HepG2 (cell line): ENCODE data around the gene GDF2. TPM values are rescaled to one million over a fixed set of nuclear protein-coding genes. Genes with fewer than 3 reads are reported as not detected.

Experiments
- ATAC-seq: fragments of 200-7000 bp; cut with Tn5 transposase; 3 replicates; pipeline ENCODE4 v1.9.1; 2020; ENCODE audit warnings: mild to moderate bottlenecking, moderate library complexity
- BruUV-seq: library from RNA; stranded (reverse); fragments of 400-500 nt; replicated peaks from 2 replicates; lab custom pipeline; 2021; lab: Mats Ljungman, UMichigan
- CTCF ChIA-PET: fragments of 300-600 bp; formaldehyde crosslinking; extraction: SDS; loops from one replicate; lab custom pipeline; 2021; ENCODE audit warnings: low total read pairs, inconsistent platforms, low intra/inter-chr PET ratio; lab: Yijun Ruan, JAX
- POLR2A ChIA-PET: fragments of 350-600 bp; sonication (Branson Sonifier 250); formaldehyde crosslinking; loops from one replicate; lab custom pipeline; 2020; ENCODE audit warnings: antibody characterized with exemption, inconsistent platforms; lab: Yijun Ruan, JAX
- DNase-seq: peaks from one replicate; pipeline ENCODE4 v3.0.0-alpha.2; 2015; ENCODE audit warnings: low spot score
- FAIRE-seq: peaks from 3 replicates; lab custom pipeline; 2011; peaks lifted over from hg19 to GRCh38; lab: Jason Lieb, UNC
- H2AFZ ChIP-seq: one replicate; pipeline ENCODE4 v1.6.1; 2011; ENCODE audit warnings: low read length, inconsistent platforms
- H3K27ac ChIP-seq: fragments of 300-600 bp; 3 replicates; pipeline ENCODE4 v1.8.0; 2011; ENCODE audit warnings: mixed run types, mild to moderate bottlenecking, mixed read lengths, low read length, inconsistent platforms; ENCODE audit not compliant: insufficient read depth; ENCODE audit errors: extremely low read length
- H3K27me3 ChIP-seq, 2 experiments: fragments of 200-600 bp in 1 of 2; 2 replicates in 1 of 2; 3 replicates in 1 of 2; pipeline versions ENCODE4 v1.6.0 to v1.8.0; 2011; ENCODE audit warnings: low read length in 2 of 2, mild to moderate bottlenecking in 2 of 2, moderate library complexity in 2 of 2, inconsistent platforms in 1 of 2; ENCODE audit not compliant: insufficient read depth in 2 of 2, control insufficient read depth in 1 of 2
- H3K36me3 ChIP-seq, 2 experiments: fragments of 200-600 bp in 1 of 2; replicated peaks in 1 of 2; 2 replicates in 1 of 2; 3 replicates in 1 of 2; pipeline versions ENCODE4 v1.5.1 to v1.8.0; 2011; ENCODE audit warnings: low read length in 2 of 2, inconsistent platforms in 1 of 2; ENCODE audit not compliant: insufficient read depth in 2 of 2, control insufficient read depth in 1 of 2
- H3K4me1 ChIP-seq: 2 replicates; pipeline ENCODE4 v1.5.1; 2012; ENCODE audit warnings: low read length, inconsistent platforms; ENCODE audit not compliant: insufficient read depth
- H3K4me2 ChIP-seq: 2 replicates; pipeline ENCODE4 v1.6.0; 2011; ENCODE audit warnings: low read depth, low read length, inconsistent platforms
- H3K4me3 ChIP-seq, 3 experiments: fragments of 200-600 bp in 1 of 3; sonication (generic), shearing (Covaris generic) in 1 of 3; replicated peaks in 1 of 3; 2 replicates each; pipeline ENCODE4 v1.5.1; 2011 to 2016; ENCODE audit warnings: low read length in 3 of 3, inconsistent platforms in 2 of 3, low read depth in 2 of 3, mild to moderate bottlenecking in 2 of 3, control low read depth in 1 of 3, mixed read lengths in 1 of 3; ENCODE audit not compliant: insufficient read depth in 1 of 3
- H3K79me2 ChIP-seq: one replicate; pipeline ENCODE4 v1.6.1; 2011; ENCODE audit warnings: low read length, inconsistent platforms; ENCODE audit not compliant: insufficient read depth
- H3K9ac ChIP-seq: 2 replicates; pipeline ENCODE4 v1.6.0; 2011; ENCODE audit warnings: mild to moderate bottlenecking, low read depth, low read length, inconsistent platforms; ENCODE audit not compliant: insufficient read depth
- H3K9me3 ChIP-seq: 2 replicates; pipeline ENCODE4 v1.5.1; 2012; ENCODE audit warnings: mild to moderate bottlenecking, low read length
- H4K20me1 ChIP-seq: 2 replicates; pipeline ENCODE4 v1.6.0; 2011; ENCODE audit warnings: inconsistent platforms, mild to moderate bottlenecking, low read length, moderate library complexity; ENCODE audit not compliant: insufficient read depth
- BRD4 ChIP-seq: sonication (generic); formaldehyde crosslinking; IDR thresholded peaks from 2 replicates; pipeline ENCODE4 v1.4.0; 2020; ENCODE audit warnings: missing genetic modification reagents
- CEBPB ChIP-seq: IDR thresholded peaks from 2 replicates; pipeline ENCODE4 v1.6.1; 2011; ENCODE audit warnings: low read depth, low read length, improper control_type of control experiment, borderline replicate concordance
- FOXC1 ChIP-seq: sonication (generic); formaldehyde crosslinking; IDR thresholded peaks from 2 replicates; pipeline ENCODE4 v1.8.0; 2022; ENCODE audit warnings: mild to moderate bottlenecking, missing genetic modification reagents, borderline replicate concordance
- HDAC2 ChIP-seq: sonication (generic); formaldehyde crosslinking; IDR thresholded peaks from 2 replicates; pipeline ENCODE4 v1.4.0; 2020; ENCODE audit warnings: missing genetic modification reagents
- NFE2 ChIP-seq: sonication (generic); formaldehyde crosslinking; IDR thresholded peaks from 2 replicates; pipeline ENCODE4 v1.4.0; 2020; ENCODE audit warnings: missing genetic modification reagents
- NFE2L2 ChIP-seq: fragments of 150-350 bp; IDR thresholded peaks from 2 replicates; pipeline ENCODE4 v1.6.1; 2014; ENCODE audit warnings: low read length
- REXO4 ChIP-seq: sonication (generic); formaldehyde crosslinking; IDR thresholded peaks from 2 replicates; pipeline ENCODE4 v1.8.0; 2022; ENCODE audit warnings: missing genetic modification reagents, mild to moderate bottlenecking, borderline replicate concordance
- SP2 ChIP-seq: sonication (generic); formaldehyde crosslinking; IDR thresholded peaks from 2 replicates; pipeline ENCODE4 v1.5.1; 2020; ENCODE audit warnings: mild to moderate bottlenecking, missing genetic modification reagents
- SP5 ChIP-seq: IDR thresholded peaks from 2 replicates; pipeline ENCODE4 v1.6.1; 2016; ENCODE audit warnings: low read depth, borderline replicate concordance
- ZFYVE20 ChIP-seq: sonication (generic); formaldehyde crosslinking; IDR thresholded peaks from 2 replicates; pipeline ENCODE4 v1.8.0; 2023; ENCODE audit warnings: low read depth, mild to moderate bottlenecking, moderate library complexity, missing genetic modification reagents, borderline replicate concordance
- ZNF501 ChIP-seq: sonication (generic); formaldehyde crosslinking; IDR thresholded peaks from 2 replicates; pipeline ENCODE4 v1.5.1; 2020; ENCODE audit warnings: mild to moderate bottlenecking, moderate library complexity, missing genetic modification reagents
- ZNF775 ChIP-seq: sonication (generic); formaldehyde crosslinking; IDR thresholded peaks from 2 replicates; pipeline ENCODE4 v1.4.0; 2020; ENCODE audit warnings: missing genetic modification reagents, mild to moderate bottlenecking, moderate library complexity, borderline replicate concordance
- ZNF781 ChIP-seq: sonication (generic); formaldehyde crosslinking; IDR thresholded peaks from 2 replicates; pipeline ENCODE4 v1.5.1; 2020; ENCODE audit warnings: borderline replicate concordance, mild to moderate bottlenecking, missing genetic modification reagents; ENCODE audit errors: not compliant biosample characterization
- WGBS: methylation state at CpG from one replicate; pipeline ENCODE4 v1.1.6; 2017; ENCODE audit warnings: low lambda C conversion rate; 5-methylcytosine and 5-hydroxymethylcytosine counted together
- in situ Hi-C: cut with HindIII; loops from 2 replicates; pipeline ENCODE4 v1.10.0; 2017; ENCODE audit warnings: low pct_unique_long_range_greater_than_20kb; ENCODE audit not compliant: extremely low pct_ligation_motif_present
- intact Hi-C: fragments of 100-400 bp; cut with micrococcal nuclease; formaldehyde crosslinking; loops from one replicate; pipeline ENCODE4 v1.10.0; 2022; ENCODE audit not compliant: unreplicated experiment
- polyA plus RNA-seq, 8 experiments: library from polyadenylated mRNA; depleted of rRNA in 3 of 8; stranded (reverse) in 7 of 8; unstranded in 1 of 8; fragments of >200 nt; fragmentation: Illumina TruSeq in 4 of 8; extraction: Trizol in 4 of 8; gene quantifications; 2 replicates each; pipeline versions ENCODE4 v1.2.1 to v1.2.3, GENCODE V29; 2011 to 2016; ENCODE audit warnings: low read depth in 4 of 8, missing spikeins in 1 of 8, mixed read lengths in 1 of 8; ENCODE audit not compliant: insufficient read depth in 1 of 8
- total RNA-seq, 5 experiments: library from RNA; depleted of rRNA; stranded (reverse); fragments of >200 nt; fragmentation: Illumina TruSeq; extraction: Trizol; gene quantifications; 2 replicates each; pipeline ENCODE4 v1.2.3, GENCODE V29; 2016; ENCODE audit warnings: low read depth in 1 of 5
- TF ChIP-seq, protein P1 (sequence below): sonication (generic); formaldehyde crosslinking; conservative IDR thresholded peaks from 2 replicates; pipeline ENCODE4 v1.8.0; 2022; ENCODE audit warnings: low read depth, missing genetic modification reagents
- TF ChIP-seq, protein P2 (sequence below): sonication (generic); formaldehyde crosslinking; IDR thresholded peaks from 2 replicates; pipeline ENCODE4 v1.4.0; 2020; ENCODE audit warnings: missing genetic modification reagents
- TF ChIP-seq, protein P3 (sequence below): sonication (generic); formaldehyde crosslinking; IDR thresholded peaks from 2 replicates; pipeline ENCODE4 v1.4.0; 2020; ENCODE audit warnings: missing genetic modification reagents
- TF ChIP-seq, protein P4 (sequence below): sonication (generic); formaldehyde crosslinking; IDR thresholded peaks from 2 replicates; pipeline ENCODE4 v1.5.0; 2020; ENCODE audit warnings: missing genetic modification reagents, mild to moderate bottlenecking, borderline replicate concordance
- TF ChIP-seq, protein P5 (sequence below): sonication (generic); formaldehyde crosslinking; IDR thresholded peaks from 2 replicates; pipeline ENCODE4 v1.9.0; 2021; ENCODE audit warnings: missing genetic modification reagents, mild to moderate bottlenecking, borderline replicate concordance
- TF ChIP-seq, protein P6 (sequence below): sonication (generic); formaldehyde crosslinking; IDR thresholded peaks from 2 replicates; pipeline ENCODE4 v1.4.0; 2020; ENCODE audit warnings: mild to moderate bottlenecking, low read depth, missing genetic modification reagents

Gene GDF2
- total and polyA plus RNA-seq, 2 of the 13 experiments (the other 11 are each of a cell fraction or from before 2014, with no cell fraction given) = not detected

DNA sequence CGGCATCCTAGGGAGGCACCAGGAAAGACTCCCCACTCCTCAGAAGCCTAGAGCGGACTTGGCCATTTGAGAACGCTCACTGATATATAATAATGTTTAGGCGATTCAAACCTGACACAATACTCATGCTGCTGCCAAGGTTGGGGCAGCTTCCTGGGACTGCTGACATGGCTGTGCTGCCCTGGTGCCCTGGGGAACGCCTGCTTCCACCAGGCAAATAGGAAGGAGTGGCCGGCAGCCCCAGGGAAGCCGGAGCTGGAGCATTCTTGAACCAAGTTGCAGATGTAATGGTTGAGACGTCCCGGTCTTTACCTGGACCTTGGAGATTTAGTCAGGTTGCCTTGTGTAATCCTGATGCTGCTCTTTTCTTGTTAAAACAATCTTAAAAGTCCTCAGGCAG, 13.5 kb upstream of the GDF2 start:
- H3K27me3 ChIP-seq = peaks cover 4 to 15% of the 10 kb centered on the region in 2 experiments; a peak in 3 of 5 replicates
- FAIRE-seq = no peak
- POLR2A ChIA-PET = no interaction called here
- no peak for ATAC-seq
- H3K4me2 ChIP-seq = no peak overlapping the region
- H3K4me1 ChIP-seq = no peaks in the 10 kb centered on the region
- TF ChIP-seq, protein P1, sequence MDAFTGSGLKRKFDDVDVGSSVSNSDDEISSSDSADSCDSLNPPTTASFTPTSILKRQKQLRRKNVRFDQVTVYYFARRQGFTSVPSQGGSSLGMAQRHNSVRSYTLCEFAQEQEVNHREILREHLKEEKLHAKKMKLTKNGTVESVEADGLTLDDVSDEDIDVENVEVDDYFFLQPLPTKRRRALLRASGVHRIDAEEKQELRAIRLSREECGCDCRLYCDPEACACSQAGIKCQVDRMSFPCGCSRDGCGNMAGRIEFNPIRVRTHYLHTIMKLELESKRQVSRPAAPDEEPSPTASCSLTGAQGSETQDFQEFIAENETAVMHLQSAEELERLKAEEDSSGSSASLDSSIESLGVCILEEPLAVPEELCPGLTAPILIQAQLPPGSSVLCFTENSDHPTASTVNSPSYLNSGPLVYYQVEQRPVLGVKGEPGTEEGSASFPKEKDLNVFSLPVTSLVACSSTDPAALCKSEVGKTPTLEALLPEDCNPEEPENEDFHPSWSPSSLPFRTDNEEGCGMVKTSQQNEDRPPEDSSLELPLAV (CRISPR knock-in tag) = no peak
- TF ChIP-seq, protein P2, sequence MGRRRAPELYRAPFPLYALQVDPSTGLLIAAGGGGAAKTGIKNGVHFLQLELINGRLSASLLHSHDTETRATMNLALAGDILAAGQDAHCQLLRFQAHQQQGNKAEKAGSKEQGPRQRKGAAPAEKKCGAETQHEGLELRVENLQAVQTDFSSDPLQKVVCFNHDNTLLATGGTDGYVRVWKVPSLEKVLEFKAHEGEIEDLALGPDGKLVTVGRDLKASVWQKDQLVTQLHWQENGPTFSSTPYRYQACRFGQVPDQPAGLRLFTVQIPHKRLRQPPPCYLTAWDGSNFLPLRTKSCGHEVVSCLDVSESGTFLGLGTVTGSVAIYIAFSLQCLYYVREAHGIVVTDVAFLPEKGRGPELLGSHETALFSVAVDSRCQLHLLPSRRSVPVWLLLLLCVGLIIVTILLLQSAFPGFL (CRISPR knock-in tag) = no peak
- TF ChIP-seq SP5 (no peak), REXO4 (CRISPR knock-in tag) (no peak), FOXC1 (CRISPR knock-in tag) (no peak), ZFYVE20 (CRISPR knock-in tag) (no peak), NFE2 (CRISPR knock-in tag) (no peak), SP2 (CRISPR knock-in tag) (no peak), BRD4 (CRISPR knock-in tag) (no peak), NFE2L2 (no peak), ZNF501 (CRISPR knock-in tag) (no peak), HDAC2 (no peak), ZNF781 (CRISPR knock-in tag) (no peak), ZNF775 (CRISPR knock-in tag) (no peak), CEBPB (no peak)
- TF ChIP-seq, protein P3, sequence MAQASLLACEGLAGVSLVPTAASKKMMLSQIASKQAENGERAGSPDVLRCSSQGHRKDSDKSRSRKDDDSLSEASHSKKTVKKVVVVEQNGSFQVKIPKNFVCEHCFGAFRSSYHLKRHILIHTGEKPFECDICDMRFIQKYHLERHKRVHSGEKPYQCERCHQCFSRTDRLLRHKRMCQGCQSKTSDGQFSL (CRISPR knock-in tag) = no peak
- TF ChIP-seq, protein P4, sequence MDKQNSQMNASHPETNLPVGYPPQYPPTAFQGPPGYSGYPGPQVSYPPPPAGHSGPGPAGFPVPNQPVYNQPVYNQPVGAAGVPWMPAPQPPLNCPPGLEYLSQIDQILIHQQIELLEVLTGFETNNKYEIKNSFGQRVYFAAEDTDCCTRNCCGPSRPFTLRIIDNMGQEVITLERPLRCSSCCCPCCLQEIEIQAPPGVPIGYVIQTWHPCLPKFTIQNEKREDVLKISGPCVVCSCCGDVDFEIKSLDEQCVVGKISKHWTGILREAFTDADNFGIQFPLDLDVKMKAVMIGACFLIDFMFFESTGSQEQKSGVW (CRISPR knock-in tag) = no peak
- TF ChIP-seq, protein P5, sequence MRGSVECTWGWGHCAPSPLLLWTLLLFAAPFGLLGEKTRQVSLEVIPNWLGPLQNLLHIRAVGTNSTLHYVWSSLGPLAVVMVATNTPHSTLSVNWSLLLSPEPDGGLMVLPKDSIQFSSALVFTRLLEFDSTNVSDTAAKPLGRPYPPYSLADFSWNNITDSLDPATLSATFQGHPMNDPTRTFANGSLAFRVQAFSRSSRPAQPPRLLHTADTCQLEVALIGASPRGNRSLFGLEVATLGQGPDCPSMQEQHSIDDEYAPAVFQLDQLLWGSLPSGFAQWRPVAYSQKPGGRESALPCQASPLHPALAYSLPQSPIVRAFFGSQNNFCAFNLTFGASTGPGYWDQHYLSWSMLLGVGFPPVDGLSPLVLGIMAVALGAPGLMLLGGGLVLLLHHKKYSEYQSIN = no peak
- TF ChIP-seq, protein P6, sequence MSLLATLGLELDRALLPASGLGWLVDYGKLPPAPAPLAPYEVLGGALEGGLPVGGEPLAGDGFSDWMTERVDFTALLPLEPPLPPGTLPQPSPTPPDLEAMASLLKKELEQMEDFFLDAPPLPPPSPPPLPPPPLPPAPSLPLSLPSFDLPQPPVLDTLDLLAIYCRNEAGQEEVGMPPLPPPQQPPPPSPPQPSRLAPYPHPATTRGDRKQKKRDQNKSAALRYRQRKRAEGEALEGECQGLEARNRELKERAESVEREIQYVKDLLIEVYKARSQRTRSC (CRISPR knock-in tag) = no peak
- TF ChIP-seq, all 625 proteins: peak for 0
- 32% methylated on average over 9 of the region's 9 CpGs for WGBS
- intact Hi-C loops (no loop called here), in situ Hi-C loops (loop anchor here (10.0 kb wide), 1 partner anchor 284 kb away; no protein-coding TSS in a partner anchor)
- no TSS peak for BruUV-seq
- Histone ChIP-seq H3K9ac (no peak overlapping the region), H3K79me2 (no peaks in the 10 kb centered on the region), H3K36me3 (no peaks in the 10 kb centered on the region), H3K9me3 (no peaks in the 10 kb centered on the region), H3K27ac (no peak overlapping the region), H2AFZ (no peak overlapping the region), H4K20me1 (no peaks in the 10 kb centered on the region), H3K4me3 (no peak overlapping the region)
- no peak for DNase-seq
- CTCF ChIA-PET = interaction anchor here (1.6 kb wide), 1 partner anchor 284 kb away, joined by 3 read pairs; no protein-coding TSS in a partner anchor
